Neuronal stem cell (in vitro differentiated cells): ENCODE results near the gene SP6.

ENCODE experiments used
- DNase-seq: peaks from one replicate; pipeline ENCODE4 v3.0.0-alpha.2; 2013; ENCODE audit warnings: low spot score
- H2AFZ ChIP-seq: one replicate; pipeline ENCODE4 v1.6.1; 2013; ENCODE audit warnings: mild to moderate bottlenecking, low read length, inconsistent platforms
- H2AK5ac ChIP-seq: 2 replicates; pipeline ENCODE4 v1.6.1; 2013; ENCODE audit warnings: low read depth, mild to moderate bottlenecking, inconsistent platforms, low read length, moderate library complexity, mixed read lengths
- H2BK120ac ChIP-seq: 2 replicates; pipeline ENCODE4 v1.6.1; 2013; ENCODE audit warnings: low read depth, mild to moderate bottlenecking, inconsistent platforms, low read length, moderate library complexity, mixed read lengths
- H2BK12ac ChIP-seq: one replicate; pipeline ENCODE4 v1.6.1; 2013; ENCODE audit warnings: low read length, inconsistent platforms
- H2BK15ac ChIP-seq: 2 replicates; pipeline ENCODE4 v1.6.1; 2013; ENCODE audit warnings: mild to moderate bottlenecking, low read length, inconsistent platforms, mixed read lengths
- H2BK5ac ChIP-seq: one replicate; pipeline ENCODE4 v1.6.1; 2013; ENCODE audit warnings: inconsistent platforms, mild to moderate bottlenecking, low read length, moderate library complexity
- H3K14ac ChIP-seq: one replicate; pipeline ENCODE4 v1.6.1; 2013; ENCODE audit warnings: low read length, inconsistent platforms
- H3K18ac ChIP-seq: 2 replicates; pipeline ENCODE4 v1.6.1; 2013; ENCODE audit warnings: low read length, inconsistent platforms
- H3K23ac ChIP-seq: 2 replicates; pipeline ENCODE4 v1.6.1; 2013; ENCODE audit warnings: low read depth, mild to moderate bottlenecking, mixed read lengths, low read length, inconsistent platforms; ENCODE audit not compliant: poor library complexity
- H3K27ac ChIP-seq: replicated peaks from 3 replicates; pipeline ENCODE4 v1.5.1; 2013; ENCODE audit warnings: low read length, inconsistent platforms
- H3K27me3 ChIP-seq, 3 experiments: 2 replicates each; pipeline ENCODE4 v1.6.1; 2013; ENCODE audit warnings: low read length in 3 of 3, mild to moderate bottlenecking in 2 of 3, inconsistent platforms in 1 of 3, low read depth in 1 of 3, mixed read lengths in 1 of 3, moderate library complexity in 1 of 3; ENCODE audit not compliant: control insufficient read depth in 3 of 3, insufficient read depth in 3 of 3
- H3K36me3 ChIP-seq, 2 donors: replicated peaks in 1 of 2; 2 replicates each; pipeline ENCODE4 v1.6.1; 2013; ENCODE audit warnings: low read length in 2 of 2; ENCODE audit not compliant: control insufficient read depth in 2 of 2, insufficient read depth in 2 of 2
- H3K4ac ChIP-seq: 2 replicates; pipeline ENCODE4 v1.6.1; 2013; ENCODE audit warnings: inconsistent platforms, mild to moderate bottlenecking, low read length, moderate library complexity
- H3K4me1 ChIP-seq, 2 donors: 1 replicate in 1 of 2; 2 replicates in 1 of 2; pipeline ENCODE4 v1.6.1; 2013; ENCODE audit warnings: low read length in 2 of 2, low read depth in 1 of 2; ENCODE audit not compliant: control insufficient read depth in 2 of 2, insufficient read depth in 1 of 2
- H3K4me2 ChIP-seq: one replicate; pipeline ENCODE4 v1.6.1; 2013; ENCODE audit warnings: mild to moderate bottlenecking, low read length, inconsistent platforms; ENCODE audit not compliant: insufficient read depth, poor library complexity, severe bottlenecking
- H3K4me3 ChIP-seq, 2 donors: 2 replicates each; pipeline ENCODE4 v1.5.1; 2013; ENCODE audit warnings: low read length in 2 of 2, mild to moderate bottlenecking in 2 of 2, inconsistent platforms in 1 of 2, moderate library complexity in 1 of 2
- H3K79me1 ChIP-seq: one replicate; pipeline ENCODE4 v1.6.1; 2013; ENCODE audit warnings: low read depth, mild to moderate bottlenecking, inconsistent platforms, low read length, moderate library complexity
- H3K9ac ChIP-seq: one replicate; pipeline ENCODE4 v1.6.1; 2013; ENCODE audit warnings: mild to moderate bottlenecking, low read depth, low read length, inconsistent platforms; ENCODE audit not compliant: poor library complexity
- H3K9me3 ChIP-seq, 2 donors: replicated peaks in 1 of 2; 2 replicates each; pipeline versions ENCODE3 to v1.6.1; 2013; ENCODE audit warnings: low read length in 2 of 2, mild to moderate bottlenecking in 2 of 2, inconsistent platforms in 1 of 2, low read depth in 1 of 2, mixed read lengths in 1 of 2, moderate library complexity in 1 of 2; ENCODE audit not compliant: control insufficient read depth in 2 of 2, insufficient read depth in 1 of 2
- H4K8ac ChIP-seq: one replicate; pipeline ENCODE4 v1.6.1; 2013; ENCODE audit warnings: low read depth, mild to moderate bottlenecking, inconsistent platforms, low read length, moderate library complexity
- H4K91ac ChIP-seq: one replicate; pipeline ENCODE4 v1.6.1; 2013; ENCODE audit warnings: low read length, low read depth, mild to moderate bottlenecking, inconsistent platforms; ENCODE audit not compliant: poor library complexity
- WGBS, 2 donors: extraction: QIAGEN DNeasy Blood & Tissue Kit; methylation state at CpG; one replicate each; pipeline ENCODE4 v1.1.7; 2013; ENCODE audit warnings: missing lambda C conversion rate in 2 of 2, mixed read lengths in 1 of 2; ENCODE audit not compliant: insufficient read length in 2 of 2, insufficient replicate concordance in 1 of 2; ENCODE audit errors: extremely low coverage in 2 of 2; 5-methylcytosine and 5-hydroxymethylcytosine counted together

The SP6 gene

GRCh38 chr17:47815106-47815918, 35.7 kb downstream of the SP6 start:
- Histone ChIP-seq H2AFZ (no peak overlapping the region), H2BK15ac (no peak overlapping the region), H3K4me3 (no peak overlapping the region), H2BK12ac (no peak overlapping the region), H3K4me1 (no peaks in the 10 kb centered on the region), H3K79me1 (no peaks in the 10 kb centered on the region), H3K23ac (no peak overlapping the region), H2BK5ac (no peak overlapping the region), H3K9ac (no peak overlapping the region), H4K91ac (no peak overlapping the region), H3K27ac (no peak overlapping the region), H4K8ac (no peak overlapping the region), H3K36me3 (peaks cover 7 to 8% of the 10 kb centered on the region in 2 donors), H3K14ac (no peak overlapping the region), H2BK120ac (no peak overlapping the region), H3K9me3 (no peaks in the 10 kb centered on the region), H3K4me2 (no peak overlapping the region), H3K27me3 (no peaks in the 10 kb centered on the region), H3K4ac (no peak overlapping the region), H2AK5ac (no peak overlapping the region), H3K18ac (no peak overlapping the region)
- WGBS, 2 donors: no CpG with 5 or more reads among the region's 21 CpGs
- DNase-seq: no peak

- H3K14ac ChIP-seq: peak overlapping the region; percentile 17
- H3K23ac ChIP-seq: peak overlapping the region; percentile 20
- no peak overlapping the region for H4K91ac ChIP-seq
- H2AK5ac ChIP-seq: no peak overlapping the region
- H3K4me2 ChIP-seq: peak overlapping the region; percentile 11
- no peak overlapping the region for H3K4me3 ChIP-seq
- H4K8ac ChIP-seq: no peak overlapping the region
- WGBS, 2 donors: no CpG with 5 or more reads among the region's 22 CpGs
- H3K9ac ChIP-seq: peak overlapping the region; percentile 44
- H2BK5ac ChIP-seq: peak overlapping the region; percentile 39
- H3K27ac ChIP-seq: no peak overlapping the region
- H3K18ac ChIP-seq: no peak overlapping the region
- no peaks in the 10 kb centered on the region for H3K4me1 ChIP-seq
- no peaks in the 10 kb centered on the region for H3K27me3 ChIP-seq
- no peak overlapping the region for H3K4ac ChIP-seq
- H3K36me3 ChIP-seq: peaks cover 12 to 25% of the 10 kb centered on the region in 2 donors
- no peak overlapping the region for H2BK15ac ChIP-seq
- no peaks in the 10 kb centered on the region for H3K79me1 ChIP-seq
- no peak overlapping the region for H2BK12ac ChIP-seq
- no peak overlapping the region for H2AFZ ChIP-seq
- no peak for DNase-seq
- H3K9me3 ChIP-seq: no peaks in the 10 kb centered on the region
- no peak overlapping the region for H2BK120ac ChIP-seq
These were observed 37.4 kb downstream of the SP6 start for GRCh38 chr17:47813512-47814031.

- no peaks in the 10 kb centered on the region for H3K9me3 ChIP-seq
- H3K4me3 ChIP-seq: no peak overlapping the region
- H4K91ac ChIP-seq: no peak overlapping the region
- H3K9ac ChIP-seq: no peak overlapping the region
- H3K18ac ChIP-seq: no peak overlapping the region
- H3K14ac ChIP-seq: no peak overlapping the region
- WGBS, 2 donors: no CpG with 5 or more reads among the region's 14 CpGs
- no peaks in the 10 kb centered on the region for H3K4me1 ChIP-seq
- H2BK120ac ChIP-seq: no peak overlapping the region
- no peak overlapping the region for H3K4me2 ChIP-seq
- H3K27me3 ChIP-seq: no peaks in the 10 kb centered on the region
- no peak overlapping the region for H3K27ac ChIP-seq
- H3K36me3 ChIP-seq: peaks cover 16 to 30% of the 10 kb centered on the region in 2 donors
- H2BK12ac ChIP-seq: peak overlapping the region; percentile 16
- H2BK5ac ChIP-seq: peak overlapping the region; percentile 39
- H3K4ac ChIP-seq: no peak overlapping the region
- H3K23ac ChIP-seq: no peak overlapping the region
- no peaks in the 10 kb centered on the region for H3K79me1 ChIP-seq
- peak overlapping the region; percentile 28 for H2AK5ac ChIP-seq
- H4K8ac ChIP-seq: no peak overlapping the region
- no peak overlapping the region for H2BK15ac ChIP-seq
- H2AFZ ChIP-seq: no peak overlapping the region
- DNase-seq: no peak
These were observed 37.9 kb downstream of the SP6 start for GRCh38 chr17:47813077-47813476.

GRCh38 chr17:47812146-47812920, 38.6 kb downstream of the SP6 start:
- H3K36me3 ChIP-seq: peaks cover 16 to 30% of the 10 kb centered on the region in 2 donors
- peak overlapping the region; percentile 73 for H2BK12ac ChIP-seq
- no peak overlapping the region for H4K91ac ChIP-seq
- no peak overlapping the region for H2AFZ ChIP-seq
- no peaks in the 10 kb centered on the region for H3K79me1 ChIP-seq
- H2BK15ac ChIP-seq: no peak overlapping the region
- no peaks in the 10 kb centered on the region for H3K9me3 ChIP-seq
- H3K4me2 ChIP-seq: no peak overlapping the region
- peak overlapping the region; percentile 60 for H3K9ac ChIP-seq
- H3K23ac ChIP-seq: no peak overlapping the region
- peak overlapping the region in 1 of 2 donors; percentile 17 for H3K4me3 ChIP-seq
- H2AK5ac ChIP-seq: no peak overlapping the region
- no peaks in the 10 kb centered on the region for H3K27me3 ChIP-seq
- WGBS, 2 donors: no CpG with 5 or more reads among the region's 18 CpGs
- no peak for DNase-seq
- H4K8ac ChIP-seq: no peak overlapping the region
- no peak overlapping the region for H2BK120ac ChIP-seq
- H3K4ac ChIP-seq: no peak overlapping the region
- H3K14ac ChIP-seq: no peak overlapping the region
- H3K27ac ChIP-seq: no peak overlapping the region
- H2BK5ac ChIP-seq: no peak overlapping the region
- no peak overlapping the region for H3K18ac ChIP-seq
- H3K4me1 ChIP-seq: no peaks in the 10 kb centered on the region
